Activated naive CD4-positive, alpha-beta T cell treated with anti-CD3 and anti-CD28 coated beads, Interleukin-2, amount 10 ng/mL, durations not matched to agents 7 days and 5 days (primary cell): ENCODE measurements around the gene IMMP2L.
"Not testable (repeated sequence)": the region's sequence is repeated elsewhere in the genome, so short reads cannot be mapped to it uniquely, and the experiment has no call there.

Experiments
- CTCF ChIA-PET: fragments of 350-600 bp; sonication (Branson Sonifier 250); formaldehyde crosslinking; loops from one replicate; lab custom pipeline; 2021; ENCODE audit warnings: antibody characterized with exemption; lab: Charles Lee
- DNase-seq: peaks from one replicate; pipeline ENCODE4 v3.0.0-alpha.2; 2020
- H3K27ac Mint-ChIP-seq: one replicate; pipeline ENCODE4 v1.8.0; 2021; ENCODE audit warnings: mild to moderate bottlenecking, moderate library complexity, mixed read lengths
- H3K27me3 Mint-ChIP-seq: one replicate; pipeline ENCODE4 v1.8.0; 2021; ENCODE audit warnings: mild to moderate bottlenecking, mixed read lengths
- H3K36me3 Mint-ChIP-seq: one replicate; pipeline ENCODE4 v1.8.0; 2021; ENCODE audit warnings: mixed read lengths
- H3K4me1 Mint-ChIP-seq: one replicate; pipeline ENCODE4 v1.8.0; 2021; ENCODE audit warnings: mixed read lengths
- H3K4me3 Mint-ChIP-seq: one replicate; pipeline ENCODE4 v1.8.0; 2021; ENCODE audit warnings: mild to moderate bottlenecking, moderate library complexity, mixed read lengths
- H3K9me3 Mint-ChIP-seq: one replicate; pipeline ENCODE4 v1.8.0; 2021; ENCODE audit warnings: mixed read lengths

IMMP2L gene

DNA sequence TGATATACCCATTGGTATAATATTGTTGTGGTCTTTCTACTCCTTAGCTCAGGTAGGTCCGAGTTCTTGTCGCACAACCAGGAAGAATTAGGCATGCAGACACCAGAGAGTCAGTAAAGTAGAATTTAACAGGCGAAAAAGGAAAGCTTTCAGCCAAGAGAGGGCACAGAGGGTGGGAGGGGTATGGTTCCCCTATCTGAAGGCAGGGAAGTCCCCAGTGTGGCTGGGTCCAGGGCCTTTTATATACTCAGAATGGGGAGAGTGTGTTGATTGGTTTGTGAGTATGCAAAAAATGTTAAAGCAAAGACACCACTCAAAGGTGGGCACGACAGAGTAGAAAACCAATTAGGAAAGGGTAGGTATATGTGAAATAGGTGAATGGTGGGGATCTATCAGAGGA is 53.9 kb downstream of the IMMP2L start:
- H3K27me3 Mint-ChIP-seq = no peaks in the 10 kb centered on the region
- no peak overlapping the region for H3K27ac Mint-ChIP-seq
- no peaks in the 10 kb centered on the region for H3K9me3 Mint-ChIP-seq
- DNase-seq = no peak
- H3K36me3 Mint-ChIP-seq = no peaks in the 10 kb centered on the region
- no peak overlapping the region for H3K4me3 Mint-ChIP-seq
- CTCF ChIA-PET = no interaction called here
- H3K4me1 Mint-ChIP-seq = no peaks in the 10 kb centered on the region

DNA sequence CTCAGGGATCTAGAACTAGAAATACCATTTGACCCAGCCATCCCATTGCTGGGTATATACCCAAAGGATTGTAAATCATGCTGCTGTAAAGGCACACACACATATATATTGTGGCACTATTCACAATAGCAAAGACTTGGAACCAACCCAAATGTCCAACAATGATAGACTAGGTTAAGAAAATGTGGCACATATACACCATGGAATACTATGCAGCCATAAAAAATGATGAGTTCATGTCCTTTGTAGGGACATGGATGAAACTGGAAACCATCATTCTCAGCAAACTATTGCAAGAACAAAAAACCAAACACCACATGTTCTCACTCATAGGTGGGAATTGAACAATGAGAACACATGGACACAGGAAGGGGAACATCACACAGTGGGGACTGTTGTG is 56.9 kb downstream of the IMMP2L start:
- CTCF ChIA-PET, H3K4me1 Mint-ChIP-seq, H3K36me3 Mint-ChIP-seq, H3K27ac Mint-ChIP-seq, H3K9me3 Mint-ChIP-seq, H3K27me3 Mint-ChIP-seq, DNase-seq, H3K4me3 Mint-ChIP-seq: not testable (repeated sequence)

DNA sequence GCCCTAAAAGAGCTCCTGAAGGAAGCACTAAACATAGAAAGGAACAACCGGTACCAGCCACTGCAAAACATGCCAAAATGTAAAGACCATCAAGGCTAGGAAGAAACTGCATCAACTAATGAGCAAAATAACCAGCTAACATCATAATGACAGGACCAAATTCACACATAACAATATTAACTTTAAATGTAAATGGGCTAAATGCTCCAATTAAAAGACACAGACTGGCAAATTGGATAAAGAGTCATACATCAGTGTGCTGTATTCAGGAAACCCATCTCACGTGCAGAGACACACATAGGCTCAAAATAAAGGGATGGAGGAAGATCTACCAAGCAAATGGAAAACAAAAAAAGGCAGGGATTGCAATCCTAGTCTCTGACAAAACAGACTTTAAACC is 60.5 kb downstream of the IMMP2L start:
- DNase-seq, H3K4me1 Mint-ChIP-seq, H3K27ac Mint-ChIP-seq, H3K27me3 Mint-ChIP-seq, H3K36me3 Mint-ChIP-seq, H3K4me3 Mint-ChIP-seq, H3K9me3 Mint-ChIP-seq, CTCF ChIA-PET: not testable (repeated sequence)

DNA sequence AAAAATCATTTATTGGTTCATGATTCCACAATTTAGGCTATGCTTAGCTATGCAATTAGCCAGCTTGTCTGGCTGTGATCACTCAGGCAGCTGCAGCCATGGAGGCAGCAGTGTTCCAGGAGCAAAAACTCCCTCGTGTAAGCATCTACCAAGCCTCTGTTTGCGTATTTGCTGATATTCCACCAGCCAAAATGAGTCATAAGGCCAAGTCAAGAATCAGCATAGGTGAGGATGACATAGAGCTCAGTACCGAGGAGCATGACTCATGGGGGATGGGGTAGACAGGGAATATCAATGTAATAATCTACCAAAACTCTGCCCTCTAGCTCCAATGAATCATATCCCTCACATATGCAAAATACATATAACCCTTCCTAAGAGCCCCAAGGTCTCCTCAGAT is 63.3 kb downstream of the IMMP2L start:
- CTCF ChIA-PET = no interaction called here
- Mint-ChIP-seq H3K4me1 (no peaks in the 10 kb centered on the region), H3K36me3 (no peaks in the 10 kb centered on the region), H3K27me3 (no peaks in the 10 kb centered on the region), H3K4me3 (no peak overlapping the region), H3K27ac (no peak overlapping the region), H3K9me3 (peaks cover 3% of the 10 kb centered on the region)
- DNase-seq = no peak

DNA sequence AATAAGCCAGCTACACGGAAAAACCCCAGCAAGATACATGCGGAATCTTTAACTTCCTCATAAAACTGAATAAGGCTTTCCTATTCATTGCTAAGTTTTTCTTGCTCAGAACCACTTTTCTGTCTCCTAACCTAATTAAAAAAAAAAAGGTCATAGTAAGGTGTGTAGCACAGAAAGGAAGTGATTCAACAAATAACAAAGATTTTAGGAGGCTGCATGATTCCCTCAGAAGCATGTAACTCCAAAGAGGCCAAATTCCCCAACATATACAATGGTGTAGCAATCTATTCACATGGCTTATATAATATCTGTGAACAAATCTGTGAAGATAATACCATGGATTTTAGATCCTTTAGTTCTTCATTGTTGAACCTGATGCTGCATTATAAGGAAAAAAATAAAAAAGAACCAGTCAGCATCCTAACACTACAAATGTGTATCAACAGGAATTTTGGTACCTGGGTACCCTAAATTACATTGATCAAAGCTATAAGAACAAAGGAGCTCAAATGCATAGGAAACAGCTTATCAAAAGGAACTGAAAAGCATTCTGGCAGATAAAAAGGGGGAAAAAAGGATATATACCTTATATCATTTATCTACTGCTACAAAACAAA is 63.8 kb downstream of the IMMP2L start:
- Mint-ChIP-seq H3K4me1 (no peaks in the 10 kb centered on the region), H3K36me3 (no peaks in the 10 kb centered on the region), H3K4me3 (no peak overlapping the region), H3K9me3 (peaks cover 3% of the 10 kb centered on the region), H3K27ac (no peak overlapping the region), H3K27me3 (no peaks in the 10 kb centered on the region)
- no peak for DNase-seq
- CTCF ChIA-PET = no interaction called here

DNA sequence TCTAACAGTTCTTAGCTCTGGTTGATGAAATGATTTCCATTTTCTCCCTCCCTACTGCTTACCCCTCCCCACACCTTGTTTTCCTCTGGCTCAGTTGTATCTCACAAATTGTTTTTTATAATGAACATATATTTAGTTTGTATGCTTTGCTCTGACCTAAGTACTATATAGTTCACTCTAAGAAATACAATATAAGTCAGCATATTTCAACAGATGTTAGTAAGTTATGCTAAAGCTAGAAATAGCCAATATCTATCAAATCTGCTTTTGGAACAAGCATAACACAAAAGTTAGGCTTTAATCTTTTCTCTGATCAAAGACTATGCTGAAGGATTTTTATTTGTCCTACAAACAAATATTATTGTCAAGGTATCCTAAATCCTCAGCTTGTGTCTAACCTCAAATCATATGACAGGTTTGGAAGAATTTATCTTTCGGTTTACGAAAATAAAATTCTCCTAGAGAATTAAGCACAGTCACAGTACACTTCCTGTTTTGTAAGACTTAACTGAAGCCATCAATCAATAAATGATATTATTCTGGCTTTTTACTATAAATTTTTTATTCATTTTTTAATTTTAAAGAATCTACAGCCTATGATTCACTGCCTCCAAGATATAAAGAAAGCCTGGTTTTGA is 67.0 kb downstream of the IMMP2L start:
- Mint-ChIP-seq H3K9me3 (no peaks in the 10 kb centered on the region), H3K27ac (no peak overlapping the region)

GRCh38 chr7:111492234-111492633 is 70.1 kb downstream of the IMMP2L start:
- DNase-seq = no peak
- Mint-ChIP-seq H3K4me3 (no peak overlapping the region), H3K27ac (no peak overlapping the region), H3K36me3 (no peaks in the 10 kb centered on the region), H3K27me3 (no peaks in the 10 kb centered on the region), H3K9me3 (no peaks in the 10 kb centered on the region), H3K4me1 (no peaks in the 10 kb centered on the region)
- CTCF ChIA-PET = no interaction called here

More for the DNA sequence above, 67.0 kb downstream of the IMMP2L start:
- H3K27me3 Mint-ChIP-seq = no peaks in the 10 kb centered on the region
- H3K36me3 Mint-ChIP-seq = no peaks in the 10 kb centered on the region
- no peak overlapping the region for H3K4me3 Mint-ChIP-seq
- no peaks in the 10 kb centered on the region for H3K4me1 Mint-ChIP-seq
- CTCF ChIA-PET = no interaction called here
- DNase-seq = no peak

- H3K4me1 Mint-ChIP-seq = no peaks in the 10 kb centered on the region
- H3K27ac Mint-ChIP-seq = no peak overlapping the region
- no peaks in the 10 kb centered on the region for H3K27me3 Mint-ChIP-seq
- H3K4me3 Mint-ChIP-seq = no peak overlapping the region
- H3K9me3 Mint-ChIP-seq = no peaks in the 10 kb centered on the region
- no peak for DNase-seq
- H3K36me3 Mint-ChIP-seq = no peaks in the 10 kb centered on the region
- CTCF ChIA-PET = no interaction called here
Measured at GRCh38 chr7:111486472-111487142, 75.7 kb downstream of the IMMP2L start.

DNA sequence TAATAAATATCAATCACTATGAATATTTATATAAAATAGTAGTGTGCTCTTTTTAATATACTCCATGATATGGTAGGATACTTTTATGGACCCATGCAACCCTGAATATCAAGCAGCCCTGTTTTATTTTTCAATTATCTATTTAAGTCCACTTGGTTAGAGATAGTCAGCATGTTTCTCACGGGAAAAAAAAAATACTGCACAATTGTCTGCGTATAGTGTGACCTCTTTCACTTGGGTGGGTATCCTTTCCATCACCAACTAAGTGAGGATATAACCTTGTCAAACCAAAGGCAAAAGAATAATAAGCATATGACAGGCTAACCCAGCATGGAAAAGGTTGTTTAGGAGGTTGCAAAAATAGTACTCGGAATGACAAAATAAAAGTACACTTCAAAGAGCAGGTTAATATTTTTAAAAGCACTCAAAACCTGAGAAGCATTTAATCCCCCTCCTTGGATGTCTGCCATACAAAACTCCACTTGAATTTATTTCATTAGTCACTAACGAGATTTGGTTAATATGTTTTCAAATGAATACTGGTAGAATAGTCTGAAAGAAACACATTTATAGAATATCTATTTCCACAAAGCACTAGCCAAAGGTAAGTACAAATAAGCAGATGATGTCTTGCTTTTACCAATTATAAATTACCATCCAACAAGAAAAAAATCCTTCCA is 76.5 kb downstream of the IMMP2L start:
- no peak for DNase-seq
- no peak overlapping the region for H3K4me3 Mint-ChIP-seq
- no peaks in the 10 kb centered on the region for H3K4me1 Mint-ChIP-seq
- no peak overlapping the region for H3K27ac Mint-ChIP-seq
- H3K9me3 Mint-ChIP-seq = no peaks in the 10 kb centered on the region
- CTCF ChIA-PET = no interaction called here
- H3K36me3 Mint-ChIP-seq = no peaks in the 10 kb centered on the region
- H3K27me3 Mint-ChIP-seq = no peaks in the 10 kb centered on the region

GRCh38 chr7:111483078-111483477 is 79.2 kb downstream of the IMMP2L start:
- H3K4me3 Mint-ChIP-seq = no peak overlapping the region
- H3K27me3 Mint-ChIP-seq = no peaks in the 10 kb centered on the region
- no peaks in the 10 kb centered on the region for H3K36me3 Mint-ChIP-seq
- H3K27ac Mint-ChIP-seq = no peak overlapping the region
- DNase-seq = no peak
- H3K4me1 Mint-ChIP-seq = no peaks in the 10 kb centered on the region
- CTCF ChIA-PET = no interaction called here
- no peaks in the 10 kb centered on the region for H3K9me3 Mint-ChIP-seq

DNA sequence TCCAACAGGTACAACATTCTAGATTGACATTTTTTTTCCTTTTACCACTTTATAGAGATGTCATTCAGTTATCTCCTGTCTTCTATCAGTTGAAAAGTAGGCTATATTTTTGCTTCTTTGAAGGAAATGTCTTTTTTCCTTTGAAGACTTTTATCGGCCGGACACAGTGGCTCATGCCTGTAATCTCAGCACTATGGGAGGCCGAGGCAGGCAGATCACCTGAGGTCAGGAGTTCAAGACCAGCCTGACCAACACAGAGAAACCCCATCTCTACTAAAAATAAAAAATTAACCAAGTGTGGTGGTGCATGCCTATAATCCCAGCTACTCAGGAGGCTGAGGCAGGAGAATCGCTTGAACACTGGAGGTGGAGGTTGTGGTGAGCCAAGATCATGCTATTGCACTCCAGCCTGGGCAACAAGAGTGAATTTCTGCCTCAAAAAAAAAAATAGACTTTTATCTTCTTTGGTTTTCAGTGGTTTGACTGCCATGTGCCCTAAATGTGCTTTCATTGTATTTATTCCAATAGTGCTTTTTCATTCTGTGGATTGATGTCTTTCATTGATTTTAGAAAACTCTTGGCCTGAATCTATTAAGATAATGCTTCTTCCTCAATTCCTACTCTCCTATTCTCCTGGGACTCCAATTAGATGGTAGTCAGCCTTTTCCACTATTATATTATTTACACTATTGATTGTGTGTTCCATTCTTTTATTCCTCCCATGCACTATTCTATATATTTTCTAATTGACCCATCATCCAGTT is 84.6 kb downstream of the IMMP2L start:
- CTCF ChIA-PET = no interaction called here
- Mint-ChIP-seq H3K36me3 (no peaks in the 10 kb centered on the region), H3K9me3 (no peaks in the 10 kb centered on the region), H3K4me3 (no peak overlapping the region), H3K4me1 (no peaks in the 10 kb centered on the region), H3K27ac (no peak overlapping the region), H3K27me3 (no peaks in the 10 kb centered on the region)
- DNase-seq = no peak

- CTCF ChIA-PET = no interaction called here
- no peaks in the 10 kb centered on the region for H3K4me1 Mint-ChIP-seq
- H3K9me3 Mint-ChIP-seq = no peaks in the 10 kb centered on the region
- no peaks in the 10 kb centered on the region for H3K27me3 Mint-ChIP-seq
- H3K27ac Mint-ChIP-seq = no peak overlapping the region
- DNase-seq = no peak
- no peak overlapping the region for H3K4me3 Mint-ChIP-seq
- H3K36me3 Mint-ChIP-seq = no peaks in the 10 kb centered on the region
Measured at GRCh38 chr7:111476586-111477293, 85.6 kb downstream of the IMMP2L start.

DNA sequence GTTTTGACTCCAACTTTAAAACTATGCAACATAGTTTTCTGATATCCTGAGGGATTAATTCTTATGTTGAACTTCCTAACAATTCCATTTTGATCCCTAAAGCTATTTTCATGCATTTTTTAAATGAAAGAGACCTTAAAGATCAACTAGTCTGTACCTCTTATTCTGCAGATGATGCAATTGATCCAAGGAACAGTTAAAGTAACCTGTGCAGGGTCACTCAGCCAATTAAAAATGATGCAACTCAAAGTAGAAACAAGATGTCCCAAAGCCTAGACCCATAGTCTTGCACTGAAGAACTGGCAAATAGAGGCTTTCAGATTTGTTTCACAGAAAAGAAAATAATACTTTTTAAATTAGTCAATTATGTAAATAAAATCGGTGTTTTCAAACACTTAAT is 86.3 kb downstream of the IMMP2L start:
- no peak overlapping the region for H3K4me3 Mint-ChIP-seq
- H3K9me3 Mint-ChIP-seq = no peaks in the 10 kb centered on the region
- H3K36me3 Mint-ChIP-seq = no peaks in the 10 kb centered on the region
- CTCF ChIA-PET = no interaction called here
- no peaks in the 10 kb centered on the region for H3K4me1 Mint-ChIP-seq
- H3K27me3 Mint-ChIP-seq = no peaks in the 10 kb centered on the region
- no peak for DNase-seq
- H3K27ac Mint-ChIP-seq = no peak overlapping the region

DNA sequence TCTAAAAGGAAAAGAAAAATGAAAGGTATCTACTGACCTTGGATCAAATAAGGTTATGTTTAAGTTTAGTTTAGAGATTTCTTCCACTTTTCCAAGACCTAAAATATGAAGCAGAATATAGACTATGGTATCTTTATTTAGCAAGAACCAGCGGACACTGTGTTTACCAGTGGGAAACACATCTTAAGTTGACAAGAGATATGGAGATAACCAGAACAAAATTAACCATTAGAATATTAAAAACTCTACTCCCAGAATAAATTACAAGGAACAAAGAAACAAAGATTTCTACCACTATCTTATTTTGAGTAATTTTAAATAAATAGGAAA is 86.9 kb downstream of the IMMP2L start:
- Mint-ChIP-seq H3K4me1 (no peaks in the 10 kb centered on the region), H3K9me3 (no peaks in the 10 kb centered on the region), H3K27me3 (no peaks in the 10 kb centered on the region), H3K36me3 (no peaks in the 10 kb centered on the region), H3K27ac (no peak overlapping the region), H3K4me3 (no peak overlapping the region)
- no peak for DNase-seq
- CTCF ChIA-PET = no interaction called here
